ENCODE results near the gene NUP210.

The NUP210 gene

DNA sequence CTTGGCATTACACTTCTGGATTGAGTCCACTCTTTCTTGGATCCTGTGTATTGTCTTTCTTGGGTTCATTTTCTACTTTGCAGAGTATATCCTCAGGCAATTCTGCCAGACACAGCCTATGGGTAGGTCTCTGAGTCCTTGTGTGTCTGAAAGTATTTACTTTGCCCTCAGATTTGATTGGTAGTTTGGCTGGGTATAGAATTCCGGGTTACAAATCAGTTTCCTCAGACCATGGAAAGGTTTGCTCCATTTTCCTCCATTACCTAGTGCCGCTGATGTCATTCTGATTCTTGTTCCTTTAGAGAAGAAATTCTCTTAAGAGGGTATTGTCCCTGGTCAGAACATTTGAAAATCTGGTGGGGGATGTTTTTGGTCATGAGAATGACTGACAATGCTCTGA, 133.2 kb downstream of the NUP210 start:
- DNase-seq = no peak

DNA sequence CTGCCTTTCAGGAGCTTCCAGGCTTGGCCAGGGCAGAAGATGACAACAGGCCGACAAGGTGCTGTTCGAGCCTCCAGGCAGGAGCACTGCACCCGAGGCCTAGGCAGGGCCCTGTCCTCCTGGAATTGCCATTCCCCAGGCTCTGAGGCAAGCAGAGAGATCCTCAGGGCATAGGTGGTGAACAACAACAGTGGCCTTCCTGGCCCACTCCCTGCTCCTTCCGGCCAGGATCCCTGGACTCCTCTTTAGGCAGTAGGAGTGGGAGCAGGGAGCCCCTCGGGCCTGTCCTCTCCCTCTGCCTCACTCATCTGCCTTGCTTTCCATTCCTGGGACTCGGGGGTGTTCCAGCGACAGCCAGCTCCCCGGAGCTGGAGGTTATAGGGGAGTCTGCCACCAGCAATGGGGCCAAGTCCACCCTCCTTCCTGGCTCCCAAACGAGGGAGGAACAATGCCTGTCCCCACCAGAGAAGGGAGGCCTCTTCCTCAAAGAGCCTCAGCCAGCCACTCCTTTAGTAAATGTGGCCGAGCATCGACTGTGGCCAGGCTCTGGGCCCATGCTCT, 135.0 kb downstream of the NUP210 start:
- DNase-seq = no peak

DNA sequence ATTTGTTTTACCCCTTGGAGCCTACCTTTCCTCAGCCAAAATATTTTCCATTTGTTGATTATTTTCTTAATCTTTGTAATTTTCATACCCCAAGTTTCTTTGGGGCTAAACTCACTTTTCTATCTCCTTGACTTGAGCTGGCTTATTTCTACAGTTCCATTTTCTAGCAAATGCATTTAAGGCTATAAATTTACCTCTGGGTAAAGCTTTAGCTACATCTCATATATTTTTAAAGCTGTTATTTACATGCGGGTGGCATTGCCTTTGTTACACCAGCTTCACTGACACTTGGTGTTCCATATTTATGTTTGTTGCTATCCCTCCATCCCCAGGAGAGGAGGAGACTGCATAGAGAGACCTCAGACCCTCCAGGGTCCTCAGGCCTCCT, 136.3 kb downstream of the NUP210 start:
- no peak for DNase-seq

DNA sequence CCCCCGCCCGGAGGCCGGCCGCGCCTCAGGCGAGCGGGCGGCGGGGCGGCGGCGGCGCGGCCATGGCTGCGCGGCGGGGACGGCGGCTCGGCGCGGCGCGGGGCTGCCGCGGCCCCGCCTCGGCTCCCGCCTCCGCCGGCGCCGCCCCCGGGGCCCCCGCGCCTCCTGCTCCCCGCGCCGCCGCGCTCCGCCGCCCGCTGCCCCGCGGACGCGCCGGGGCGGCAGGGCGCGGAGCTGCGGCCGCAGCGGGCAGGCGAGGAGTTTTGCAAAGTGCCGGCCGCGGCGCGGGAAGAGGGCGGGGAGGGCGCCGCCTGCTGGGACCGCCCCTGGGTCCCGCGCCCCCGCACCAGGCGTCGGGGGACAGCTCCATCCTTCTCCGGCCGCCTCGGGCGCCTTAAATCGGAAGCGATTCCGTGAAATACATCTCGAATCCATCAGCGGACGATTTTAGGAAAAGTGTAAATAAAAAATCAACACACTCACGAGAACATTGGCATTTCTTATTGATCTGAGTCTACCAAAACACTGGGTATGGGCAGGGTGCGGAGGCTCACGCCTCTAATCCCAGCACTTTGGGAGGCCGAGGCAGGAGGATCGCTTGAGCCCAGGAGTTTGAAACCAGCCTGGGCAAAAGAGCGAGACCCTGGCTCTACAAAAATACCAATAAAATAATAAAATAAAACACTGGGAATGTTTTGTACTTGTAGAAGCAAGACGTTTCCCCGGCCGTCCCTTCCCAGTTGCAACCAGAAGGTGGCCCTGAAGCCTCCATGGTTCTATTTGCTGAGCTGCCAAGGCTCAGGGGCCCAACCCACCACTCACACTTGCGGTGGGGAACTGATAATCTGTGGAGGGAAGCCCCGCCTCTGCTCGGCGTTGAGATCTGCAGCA, 136.9 kb downstream of the NUP210 start:
- DNase-seq = no peak

DNA sequence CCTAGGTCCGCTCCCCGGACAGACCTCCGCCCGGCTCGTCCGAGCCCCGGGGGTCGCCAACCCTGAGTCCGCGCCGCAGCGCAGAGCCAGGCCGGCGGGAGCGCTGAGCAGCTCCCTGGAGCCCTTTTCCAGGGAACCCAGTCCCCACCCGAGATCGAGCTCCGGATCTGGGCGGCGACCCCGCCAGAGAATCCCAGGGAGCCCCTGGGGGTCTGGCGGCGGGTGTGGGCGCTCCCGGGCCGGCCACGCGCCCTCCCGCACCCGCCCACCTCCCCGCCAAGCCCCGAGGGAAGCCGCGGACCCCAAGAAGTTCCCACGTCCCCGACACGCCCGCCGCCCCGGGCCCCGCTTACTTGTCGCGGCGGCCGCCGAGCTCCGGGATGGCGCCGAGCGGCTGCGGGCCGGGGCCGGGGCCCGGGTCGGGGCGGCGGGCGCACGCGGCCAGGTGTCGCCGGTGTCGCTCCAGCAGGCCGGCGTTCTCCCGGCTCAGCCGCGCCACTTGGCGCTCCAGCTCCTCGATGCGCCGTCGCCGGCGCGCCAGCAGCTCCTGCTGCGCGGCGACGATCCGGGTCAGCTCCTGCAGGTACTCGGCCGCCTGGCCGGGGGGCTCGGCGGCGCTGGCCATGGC, 137.7 kb downstream of the NUP210 start:
- DNase-seq = no peak

DNA sequence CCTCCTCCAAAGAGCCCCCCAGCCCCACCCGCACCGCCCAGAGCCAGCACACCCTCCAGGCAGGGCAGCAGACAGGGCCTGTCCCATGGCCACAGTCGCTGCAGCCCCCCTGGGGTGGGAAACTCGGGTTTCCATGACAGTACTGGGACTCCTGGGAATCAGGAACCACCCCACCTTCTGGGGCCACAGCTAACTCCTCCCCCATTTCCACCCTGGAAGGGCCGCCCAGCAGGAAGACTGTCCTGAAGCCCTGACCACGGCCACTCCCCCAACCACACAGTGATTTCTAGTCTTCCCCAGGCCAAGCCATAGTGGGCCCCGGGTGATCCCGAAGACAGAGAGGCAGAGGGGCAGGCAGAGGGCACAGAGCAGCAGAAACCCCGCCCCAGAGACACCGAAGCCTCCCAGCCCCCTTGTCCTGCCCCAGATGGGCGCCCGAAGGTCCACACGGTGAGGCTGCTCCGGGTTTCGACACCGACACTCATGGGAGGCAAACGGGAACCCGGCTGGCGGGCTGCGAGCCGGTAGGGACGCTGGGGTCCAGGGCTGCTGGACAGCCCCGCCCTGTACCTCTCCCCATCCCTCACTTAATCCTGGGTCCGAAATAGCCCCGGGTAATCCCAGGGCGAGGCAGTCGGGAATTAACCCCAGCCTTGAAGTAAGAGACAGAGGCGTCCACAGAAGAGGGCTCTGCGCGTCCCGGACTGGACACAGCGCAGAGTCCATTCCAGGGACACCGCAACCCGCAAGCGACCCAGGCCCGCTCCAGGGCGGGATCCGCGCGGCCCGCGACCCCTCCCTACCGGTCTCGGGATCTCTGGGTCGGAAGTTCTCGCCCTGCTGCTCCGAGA, 138.4 kb downstream of the NUP210 start:
- DNase-seq = no peak

DNA sequence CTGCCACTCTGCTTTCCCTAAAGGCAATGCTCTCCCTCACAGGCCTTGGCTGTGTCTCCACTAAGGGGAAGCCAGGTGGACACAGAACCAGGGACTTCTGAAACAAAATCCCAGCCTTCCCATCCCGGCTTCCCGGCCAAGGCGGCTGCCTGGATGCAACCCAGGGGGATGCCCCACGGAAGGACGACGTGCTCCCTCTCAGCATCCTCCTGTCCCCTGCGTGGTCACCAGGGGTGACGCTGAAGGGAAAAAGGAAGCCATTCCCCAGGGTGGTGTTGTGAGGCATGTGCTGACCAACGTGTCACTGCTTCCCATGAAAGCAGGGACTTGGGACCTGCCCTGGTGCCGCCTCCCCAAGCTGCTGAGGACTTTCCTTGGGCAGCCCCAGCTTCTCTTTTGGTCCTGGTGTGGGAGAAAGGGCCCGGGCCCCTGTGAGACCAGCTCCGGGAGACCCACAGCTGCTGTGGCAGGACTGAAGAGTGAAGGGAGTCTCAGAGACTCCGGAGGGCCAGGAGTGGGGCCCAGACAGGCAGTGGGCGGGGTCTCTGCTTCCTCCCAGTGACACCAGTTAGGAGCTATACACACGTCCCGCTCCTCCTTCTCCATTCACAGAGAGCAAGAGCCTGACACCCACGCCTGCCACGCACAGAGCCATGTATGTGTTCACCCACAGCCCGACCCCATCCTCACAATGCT, 139.2 kb downstream of the NUP210 start:
- no peak for DNase-seq

DNA sequence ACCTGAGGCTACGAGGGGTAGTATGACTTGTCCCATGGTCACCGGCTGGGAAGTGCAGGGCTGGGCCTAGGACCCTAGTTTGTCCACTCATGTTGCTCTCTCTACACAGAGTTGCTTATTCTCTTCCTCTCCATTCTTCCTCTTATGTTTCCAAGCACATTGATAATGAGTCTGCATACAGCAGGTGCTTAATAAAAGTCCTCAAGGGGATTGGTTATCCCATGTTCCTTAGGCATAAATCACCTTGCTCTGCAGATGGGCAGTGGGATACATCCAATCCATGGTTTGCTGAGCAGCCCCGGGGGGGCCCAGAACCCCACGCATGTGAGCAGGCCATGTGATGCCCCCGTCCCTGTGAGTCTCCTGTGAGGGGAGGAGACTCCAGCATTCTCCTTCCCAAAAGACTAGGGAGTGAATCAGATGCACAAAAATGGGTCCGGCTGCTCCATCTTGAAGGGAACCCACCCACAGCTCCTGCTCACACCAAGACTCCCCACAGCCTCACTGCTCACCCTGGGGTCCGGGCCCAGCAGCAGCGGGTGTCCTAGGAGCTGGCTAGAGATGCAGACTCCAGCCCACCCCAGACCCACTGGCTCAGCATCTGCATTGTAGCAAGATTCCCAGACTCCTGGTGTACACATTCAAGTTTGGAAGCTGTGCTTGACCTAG, 139.9 kb downstream of the NUP210 start:
- DNase-seq = no peak

DNA sequence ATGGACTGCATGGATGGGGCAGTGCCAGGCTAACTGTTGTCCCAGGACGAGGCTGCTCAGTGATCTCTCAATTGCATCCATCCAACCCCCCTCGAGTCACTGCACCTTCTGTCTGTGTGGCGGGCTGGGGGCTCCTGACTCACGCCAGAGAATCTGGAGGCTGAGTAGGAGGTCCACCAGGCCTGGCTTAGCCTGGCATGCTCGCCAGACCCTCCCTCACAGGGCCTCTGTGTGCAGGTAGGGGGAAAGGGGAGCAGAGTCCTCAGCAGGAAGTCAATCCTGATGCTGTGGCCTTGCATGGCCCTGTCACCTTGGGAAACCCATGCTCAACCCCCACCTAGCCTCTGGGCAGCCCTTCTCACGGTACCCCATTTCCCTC, 140.6 kb downstream of the NUP210 start:
- DNase-seq = no peak

DNA sequence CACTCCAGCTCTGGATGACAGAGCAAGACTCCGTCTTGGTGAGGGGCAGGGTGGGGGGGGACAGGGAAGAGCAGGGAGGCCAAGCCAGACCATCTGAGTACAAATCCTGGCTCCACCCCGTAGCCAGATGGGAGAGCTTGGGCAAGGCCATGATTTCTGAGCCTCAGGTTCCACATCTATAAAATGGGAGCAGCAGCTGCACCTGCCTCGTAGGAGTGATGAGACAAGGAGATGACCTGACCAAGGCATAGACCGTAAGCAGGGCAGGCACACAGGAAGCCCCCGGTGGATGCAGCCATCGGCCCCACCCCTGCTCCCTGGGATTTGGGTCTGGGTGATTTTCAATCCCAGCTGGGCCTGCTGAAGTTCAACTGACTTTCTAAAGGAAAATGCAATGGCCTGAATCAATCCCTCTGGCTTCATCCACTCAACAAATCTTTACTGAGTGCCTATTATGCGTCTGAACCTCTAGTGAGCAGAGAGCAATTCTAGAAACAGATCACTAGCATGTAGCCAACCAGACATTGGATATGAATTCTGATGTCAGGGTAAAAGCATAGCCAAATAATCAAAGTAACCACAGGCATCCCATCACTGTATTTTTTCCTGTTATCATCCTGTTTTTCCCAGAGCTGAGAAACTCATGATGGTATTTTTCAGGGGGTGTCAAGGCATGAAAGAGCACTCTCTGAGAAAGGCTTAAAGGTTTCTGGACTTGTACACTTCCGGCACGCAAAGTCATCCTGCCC, 141.2 kb downstream of the NUP210 start:
- DNase-seq = no peak

DNA sequence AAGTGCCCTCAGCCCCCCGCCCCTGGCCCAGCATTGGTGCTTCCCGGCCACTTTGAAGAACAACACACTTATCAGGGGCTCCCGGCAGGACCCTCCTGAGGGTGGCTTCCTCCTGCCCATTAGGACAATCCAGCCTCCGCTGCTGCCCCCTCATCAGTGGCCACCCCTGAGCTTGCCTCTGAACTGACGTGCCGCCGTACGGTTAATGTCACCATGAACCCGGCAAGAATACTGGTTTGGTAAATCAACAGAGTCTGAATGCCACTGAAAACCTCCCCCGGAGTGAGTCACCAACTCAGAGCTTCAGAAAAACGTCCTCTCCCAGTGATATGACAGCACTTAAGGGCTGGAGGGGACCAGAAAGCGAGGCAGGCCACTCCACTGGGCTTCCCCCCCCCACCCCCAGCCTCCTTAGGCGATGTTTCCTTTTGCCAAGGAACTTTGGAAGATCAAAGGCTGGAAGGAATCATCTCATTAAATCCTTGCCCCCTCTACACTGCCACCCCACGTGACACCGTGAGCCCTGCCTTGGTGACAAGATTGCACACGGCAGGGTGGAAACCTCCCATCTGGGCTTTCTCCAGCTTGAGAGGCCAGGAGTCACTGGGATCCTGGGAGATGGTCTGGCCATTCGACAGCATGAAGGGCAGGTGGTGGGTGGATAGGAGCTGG, 142.1 kb downstream of the NUP210 start:
- no peak for DNase-seq

DNA sequence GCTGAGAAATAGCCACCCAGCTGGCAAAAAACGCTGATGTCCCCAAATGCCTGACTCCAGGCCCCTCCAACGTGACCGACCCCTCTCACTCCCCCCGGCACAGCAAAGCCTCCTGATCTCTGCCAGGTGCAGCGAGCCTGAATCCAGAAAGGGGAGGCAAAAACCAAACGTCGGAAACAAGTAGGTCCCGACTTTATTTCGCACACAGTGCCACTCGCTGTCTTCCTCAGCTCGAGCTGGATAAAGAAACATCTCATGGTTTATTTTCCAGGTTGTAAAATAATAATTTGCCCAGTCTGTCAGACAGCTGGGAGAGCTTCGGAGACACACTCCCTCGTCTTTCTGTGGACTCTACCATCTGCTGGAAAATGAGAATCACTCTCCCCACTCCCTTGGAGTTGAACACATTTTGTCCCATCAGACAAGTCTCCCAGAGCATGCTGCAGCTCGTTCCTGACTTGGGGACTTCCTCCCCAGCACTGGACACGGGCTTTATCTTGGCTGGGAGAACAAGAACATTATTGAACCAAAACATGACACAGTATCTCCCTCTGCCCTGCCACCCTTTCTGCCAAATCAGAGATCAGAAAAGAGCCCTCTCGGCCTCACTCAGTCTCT, 142.8 kb downstream of the NUP210 start:
- DNase-seq = no peak

DNA sequence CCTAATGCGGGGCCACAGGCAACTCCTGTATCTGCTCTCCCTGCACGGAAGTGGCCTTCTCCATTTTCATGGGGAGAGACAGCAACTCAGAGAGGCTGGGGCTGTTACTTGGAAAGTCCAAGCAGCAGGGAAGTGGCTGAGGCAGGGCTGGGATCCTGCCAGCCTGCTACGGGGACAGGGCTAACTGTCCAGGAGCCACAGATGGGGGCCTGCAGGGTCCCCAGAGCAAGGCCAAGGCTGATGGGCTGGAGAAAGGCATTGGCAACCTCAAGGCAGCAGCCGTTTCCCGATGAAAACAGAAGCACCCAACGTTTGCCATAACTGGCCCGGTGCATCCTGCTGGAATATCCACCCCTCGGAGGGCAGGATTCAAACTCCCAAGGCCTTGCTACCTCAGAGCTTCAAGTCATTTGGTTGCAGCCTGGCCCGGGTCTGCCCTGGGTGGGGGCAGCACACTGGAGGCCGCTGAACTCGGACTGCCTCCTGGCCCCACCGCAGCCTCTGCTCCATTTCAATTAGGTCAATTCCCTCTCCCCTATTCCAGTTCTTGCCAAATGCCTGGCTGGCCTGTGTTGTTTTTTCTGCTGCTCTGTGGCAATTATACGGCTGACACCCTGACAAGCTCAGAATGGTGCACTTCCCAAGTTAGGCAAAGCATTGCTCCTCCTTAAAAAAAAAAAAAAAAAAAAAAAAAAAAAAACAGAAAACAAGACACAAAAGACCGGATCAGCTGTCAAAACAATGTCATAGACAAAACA, 143.5 kb downstream of the NUP210 start:
- DNase-seq = no peak

DNA sequence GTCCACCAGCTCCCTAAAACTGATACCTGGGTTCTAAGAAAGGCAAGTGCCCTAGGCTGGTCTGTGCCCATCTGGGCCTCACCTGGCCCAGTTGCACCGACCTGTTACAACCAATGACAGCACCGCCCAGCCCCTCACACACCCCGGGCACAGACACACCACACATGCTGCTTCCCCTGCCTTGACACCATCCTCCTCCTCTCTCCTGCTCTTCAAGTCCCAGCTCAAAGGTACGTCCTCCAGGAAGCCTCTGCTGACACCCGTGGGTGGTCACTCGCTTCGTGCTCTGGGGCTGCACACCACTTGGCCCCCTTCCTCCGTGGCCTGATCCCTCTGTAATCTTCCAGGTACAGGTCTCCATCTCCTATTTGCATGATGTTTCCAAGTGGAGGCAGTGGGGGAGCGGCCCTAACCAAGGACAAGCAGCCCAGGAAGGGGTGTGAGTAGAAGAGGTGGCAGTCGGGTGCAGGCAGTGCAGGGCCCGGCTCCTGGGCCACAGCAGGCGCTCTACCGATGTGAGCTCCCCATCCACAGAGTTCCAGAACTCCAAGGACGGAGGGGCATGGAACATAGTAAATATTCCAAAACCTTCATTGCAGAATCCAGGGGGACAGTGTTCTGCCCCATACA, 144.6 kb downstream of the NUP210 start:
- no peak for DNase-seq

DNA sequence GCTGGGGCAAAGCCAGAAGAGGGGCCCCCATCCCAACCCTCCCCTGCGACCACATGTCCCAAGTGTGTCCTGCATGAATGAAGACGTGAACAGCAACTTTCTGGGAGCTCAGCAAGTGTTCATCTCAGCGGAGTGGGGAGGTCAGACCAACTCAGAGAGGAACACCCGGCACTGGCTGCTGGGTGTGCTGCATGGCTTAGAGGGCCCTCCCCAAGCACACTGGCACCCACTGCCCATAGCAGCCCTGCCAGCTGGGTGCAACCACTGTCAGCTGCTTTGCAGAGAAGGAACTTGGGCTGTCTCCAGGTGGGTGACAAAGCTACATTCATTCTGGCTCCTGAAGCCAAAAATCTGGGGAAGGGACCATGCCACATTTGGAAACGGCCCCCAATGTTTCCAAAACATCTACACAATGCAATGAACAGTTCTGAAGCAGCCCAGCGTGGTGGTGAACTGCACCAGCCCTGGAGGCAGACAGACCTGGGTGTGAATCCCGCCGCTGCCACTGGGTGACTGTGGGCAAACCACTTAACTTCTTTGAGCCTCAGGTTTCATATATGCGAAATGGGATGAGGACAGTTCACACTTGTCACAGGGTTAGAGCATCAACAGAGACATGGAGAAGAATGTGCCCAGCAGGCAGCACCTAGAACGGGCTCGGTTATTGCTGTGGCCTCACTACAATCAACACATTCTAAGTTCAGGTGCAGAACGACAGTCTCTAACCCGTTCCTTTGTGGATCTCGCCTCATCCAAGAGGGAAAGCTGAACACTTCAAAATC, 145.4 kb downstream of the NUP210 start:
- no peak for DNase-seq

DNA sequence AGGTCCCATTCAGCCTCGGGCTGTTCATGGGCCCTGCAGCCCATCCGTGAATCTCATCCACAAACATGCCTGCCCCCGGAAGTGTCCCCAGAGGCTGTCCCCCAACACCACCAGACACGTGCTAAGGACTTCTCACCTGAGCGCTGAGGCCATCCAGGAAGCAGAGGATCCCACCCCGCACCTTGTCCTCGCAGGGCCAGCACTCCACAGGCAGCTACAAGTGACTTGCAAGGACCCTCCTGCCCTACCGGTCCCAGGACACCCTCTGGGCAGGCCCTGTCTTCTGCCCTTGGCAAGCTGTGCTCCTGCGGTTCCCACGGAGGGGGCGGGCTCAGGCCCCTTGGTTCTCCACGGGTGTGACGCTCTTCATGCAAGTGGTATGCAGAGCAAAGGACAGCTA, 146.0 kb downstream of the NUP210 start:
- DNase-seq = no peak

DNA sequence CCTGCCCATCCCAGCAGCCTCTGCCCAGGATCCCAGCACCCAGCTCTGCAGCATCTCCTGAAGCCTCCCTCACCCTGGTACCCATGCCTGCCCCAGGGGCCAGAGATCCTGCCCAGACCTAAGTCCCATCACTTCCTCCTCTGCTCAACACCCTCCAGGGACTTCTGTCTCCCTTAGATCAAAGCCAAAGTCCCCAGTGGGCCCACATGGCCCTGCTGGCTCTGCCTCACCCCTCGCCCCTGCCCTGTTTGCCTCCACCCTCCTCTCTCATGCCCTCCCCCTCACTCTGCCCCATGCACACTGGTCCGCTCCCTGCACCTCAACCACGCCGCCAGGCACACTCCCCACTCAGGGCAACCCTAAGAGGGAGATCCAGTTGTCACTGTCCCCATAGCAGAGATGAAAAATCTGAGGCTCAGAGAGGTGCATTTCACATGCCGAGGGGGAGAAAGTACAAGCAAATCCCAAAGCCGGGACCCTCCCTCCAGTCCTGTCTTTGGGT, 146.5 kb downstream of the NUP210 start:
- DNase-seq = no peak

All from fibroblast of skin of right biceps (primary cell).